Neural progenitor cell (in vitro differentiated cells): ENCODE results near the gene PEX10. TPM values are rescaled to one million over a fixed set of nuclear protein-coding genes. Genes with fewer than 3 reads are reported as not detected.

Source experiments
- DNase-seq: peaks from one replicate; pipeline ENCODE4 v3.0.0-alpha.2; 2016; ENCODE audit warnings: low spot score
- H2AFZ ChIP-seq: fragments of 200-600 bp; sonication (generic); replicated peaks from 2 replicates; pipeline ENCODE4 v1.6.1; 2016; ENCODE audit warnings: antibody characterized with exemption
- H3F3A ChIP-seq: fragments of 200-600 bp; sonication (generic); 2 replicates; pipeline ENCODE4 v1.6.1; 2016; ENCODE audit warnings: antibody characterized with exemption, low read depth
- H3K27ac ChIP-seq: fragments of 200-600 bp; sonication (generic); 2 replicates; pipeline ENCODE4 v1.5.1; 2016; ENCODE audit warnings: mild to moderate bottlenecking
- H3K27me3 ChIP-seq: fragments of 200-600 bp; sonication (generic); 2 replicates; pipeline ENCODE4 v1.6.1; 2016; ENCODE audit warnings: mild to moderate bottlenecking, moderate library complexity
- H3K36me3 ChIP-seq: fragments of 200-600 bp; sonication (generic); 2 replicates; pipeline ENCODE4 v1.5.1; 2016
- H3K4me1 ChIP-seq: fragments of 200-600 bp; sonication (generic); 2 replicates; pipeline ENCODE4 v1.6.1; 2016; ENCODE audit warnings: mixed run types
- H3K4me2 ChIP-seq: fragments of 200-600 bp; sonication (generic); 2 replicates; pipeline ENCODE4 v1.6.1; 2016
- H3K4me3 ChIP-seq: fragments of 200-600 bp; sonication (generic); 2 replicates; pipeline ENCODE4 v1.5.1; 2016
- H3K79me2 ChIP-seq: fragments of 200-600 bp; sonication (generic); 2 replicates; pipeline ENCODE4 v1.6.1; 2016; ENCODE audit warnings: low read depth
- H3K9ac ChIP-seq: fragments of 200-600 bp; sonication (generic); 2 replicates; pipeline ENCODE4 v1.6.1; 2016
- H3K9me3 ChIP-seq: fragments of 200-600 bp; sonication (generic); 2 replicates; pipeline ENCODE4 v1.5.1; 2016; ENCODE audit warnings: low read depth
- H4K20me1 ChIP-seq: fragments of 200-600 bp; sonication (generic); 2 replicates; pipeline ENCODE4 v1.6.1; 2016; ENCODE audit warnings: low read depth
- H3K27ac Mint-ChIP-seq: 3 replicates; pipeline ENCODE4 v1.8.0; 2021; ENCODE audit warnings: mixed read lengths
- H3K27me3 Mint-ChIP-seq: 2 replicates; pipeline ENCODE4 v1.8.0; 2022; ENCODE audit warnings: low read depth, mild to moderate bottlenecking, inconsistent platforms, moderate library complexity, mixed read lengths; ENCODE audit not compliant: insufficient read depth
- H3K36me3 Mint-ChIP-seq: 3 replicates; pipeline ENCODE4 v1.8.0; 2021; ENCODE audit warnings: mixed read lengths
- H3K4me1 Mint-ChIP-seq: 3 replicates; pipeline ENCODE4 v1.8.0; 2021; ENCODE audit warnings: mixed read lengths
- H3K4me3 Mint-ChIP-seq: 3 replicates; pipeline ENCODE4 v1.8.0; 2021; ENCODE audit warnings: mild to moderate bottlenecking, moderate library complexity, mixed read lengths
- H3K9me3 Mint-ChIP-seq: 3 replicates; pipeline ENCODE4 v1.8.0; 2020; ENCODE audit warnings: mixed read lengths
- CTCF ChIP-seq: fragments of 200-600 bp; sonication (generic); IDR thresholded peaks from 2 replicates; pipeline ENCODE4 v1.5.1; 2017; ENCODE audit warnings: antibody characterized with exemption, mild to moderate bottlenecking
- EZH2 ChIP-seq: fragments of 200-600 bp; sonication (generic); IDR thresholded peaks from 2 replicates; pipeline ENCODE4 v1.6.1; 2017; ENCODE audit warnings: antibody characterized with exemption, mild to moderate bottlenecking, moderate library complexity
- EZH2phosphoT487 ChIP-seq: fragments of 200-600 bp; sonication (generic); IDR thresholded peaks from 2 replicates; pipeline ENCODE4 v1.6.1; 2017; ENCODE audit warnings: antibody characterized with exemption
- total RNA-seq: library from RNA; depleted of rRNA; stranded (reverse); fragments of >200 nt; gene quantifications from 2 replicates; pipeline ENCODE4 v1.2.3, GENCODE V29; 2015; ENCODE audit warnings: low replicate concordance

Gene PEX10
- total RNA-seq, 1 donor from 2014 or later = 15.1 TPM

- Histone ChIP-seq H2AFZ (no peak overlapping the region), H3K79me2 (no peaks in the 10 kb centered on the region), H3K27me3 (no peaks in the 10 kb centered on the region), H3K9me3 (peaks cover 5% of the 10 kb centered on the region), H3K4me1 (no peaks in the 10 kb centered on the region), H3K4me2 (no peak overlapping the region), H4K20me1 (no peaks in the 10 kb centered on the region), H3K9ac (no peak overlapping the region), H3K36me3 (no peaks in the 10 kb centered on the region), H3K4me3 (no peak overlapping the region), H3F3A (no peaks in the 10 kb centered on the region), H3K27ac (no peak overlapping the region)
- peaks cover 20% of the 10 kb centered on the region for H3K9me3 Mint-ChIP-seq
- H3K36me3 Mint-ChIP-seq = peaks cover 31% of the 10 kb centered on the region
- H3K4me1 Mint-ChIP-seq = no peaks in the 10 kb centered on the region
- peaks cover 6% of the 10 kb centered on the region for H3K27me3 Mint-ChIP-seq
- no peak for DNase-seq
- TF ChIP-seq EZH2phosphoT487 = no peak
- TF ChIP-seq EZH2 = no peak
- TF ChIP-seq CTCF = no peak
- no peak overlapping the region for H3K4me3 Mint-ChIP-seq
- H3K27ac Mint-ChIP-seq = no peak overlapping the region
Observed at GRCh38 chr1:2363847-2364513, 48.4 kb downstream of the PEX10 start.

- H3K27me3 ChIP-seq = no peaks in the 10 kb centered on the region
- H3K4me1 ChIP-seq = no peaks in the 10 kb centered on the region
- H3K9ac ChIP-seq = no peak overlapping the region
- H3K4me2 ChIP-seq = no peak overlapping the region
- no peak overlapping the region for H3K4me3 ChIP-seq
- H3K9me3 ChIP-seq = peaks cover 5% of the 10 kb centered on the region
- H3K79me2 ChIP-seq = no peaks in the 10 kb centered on the region
- H4K20me1 ChIP-seq = no peaks in the 10 kb centered on the region
- H3K27ac Mint-ChIP-seq = no peak overlapping the region
- no peak overlapping the region for H3K4me3 Mint-ChIP-seq
- no peak for DNase-seq
- peaks cover 4% of the 10 kb centered on the region for H3K4me1 Mint-ChIP-seq
- no peaks in the 10 kb centered on the region for H3F3A ChIP-seq
- no peaks in the 10 kb centered on the region for H3K36me3 ChIP-seq
- peaks cover 20% of the 10 kb centered on the region for H3K36me3 Mint-ChIP-seq
- H3K9me3 Mint-ChIP-seq = peaks cover 16% of the 10 kb centered on the region
- H2AFZ ChIP-seq = no peak overlapping the region
- peaks cover 3% of the 10 kb centered on the region for H3K27me3 Mint-ChIP-seq
- no peak overlapping the region for H3K27ac ChIP-seq
- TF ChIP-seq CTCF = no peak
- TF ChIP-seq EZH2 = no peak
- no peak for TF ChIP-seq EZH2phosphoT487
Observed at GRCh38 chr1:2360588-2361364, 51.6 kb downstream of the PEX10 start.

GRCh38 chr1:2358651-2359640 lies 53.4 kb downstream of the PEX10 start:
- no peaks in the 10 kb centered on the region for H3K79me2 ChIP-seq
- no peak overlapping the region for H2AFZ ChIP-seq
- H3K9me3 ChIP-seq = peaks cover 3% of the 10 kb centered on the region
- H3K9me3 Mint-ChIP-seq = peaks cover 13% of the 10 kb centered on the region
- TF ChIP-seq CTCF (no peak), EZH2 (no peak), EZH2phosphoT487 (no peak)
- H3K4me3 ChIP-seq = no peak overlapping the region
- H3K36me3 ChIP-seq = no peaks in the 10 kb centered on the region
- H3K4me3 Mint-ChIP-seq = no peak overlapping the region
- H3K27ac Mint-ChIP-seq = no peak overlapping the region
- H3K27ac ChIP-seq = no peak overlapping the region
- H3K4me2 ChIP-seq = no peak overlapping the region
- no peaks in the 10 kb centered on the region for H3F3A ChIP-seq
- peaks cover 18% of the 10 kb centered on the region for H3K36me3 Mint-ChIP-seq
- H3K9ac ChIP-seq = no peak overlapping the region
- peaks cover 4% of the 10 kb centered on the region for H3K4me1 Mint-ChIP-seq
- no peaks in the 10 kb centered on the region for H3K4me1 ChIP-seq
- H3K27me3 Mint-ChIP-seq = peaks cover 3% of the 10 kb centered on the region
- no peak for DNase-seq
- H3K27me3 ChIP-seq = no peaks in the 10 kb centered on the region
- H4K20me1 ChIP-seq = no peaks in the 10 kb centered on the region
